Stimulated activated CD8-positive, alpha-beta memory T cell treated with anti-CD3 and anti-CD28 coated beads, Interleukin-7, amount 100 ng/mL, for 24 hours (primary cell): ENCODE data around the gene RNF20.
A peak's percentile ranks its signal among the peaks of the same experiment; 100 is the strongest.
"Not testable (repeated sequence)": the region's sequence is repeated elsewhere in the genome, so short reads cannot be mapped to it uniquely, and the experiment has no call there.

Experiments used
- DNase-seq: peaks from one replicate; pipeline ENCODE4 v3.0.0-alpha.2; 2020; ENCODE audit warnings: low read depth

RNF20 gene

GRCh38 chr9:101533334-101534204 is at the start of gene RNF20:
RNF20 (plus strand) TSS chr9:101533853; CDS start chr9:101535424, 1,571 bp downstream.
- DNase-seq, result peak; percentile 99

- no peak for DNase-seq
Measured at GRCh38 chr9:101484046-101484445, 49.6 kb upstream of the RNF20 start.

DNA sequence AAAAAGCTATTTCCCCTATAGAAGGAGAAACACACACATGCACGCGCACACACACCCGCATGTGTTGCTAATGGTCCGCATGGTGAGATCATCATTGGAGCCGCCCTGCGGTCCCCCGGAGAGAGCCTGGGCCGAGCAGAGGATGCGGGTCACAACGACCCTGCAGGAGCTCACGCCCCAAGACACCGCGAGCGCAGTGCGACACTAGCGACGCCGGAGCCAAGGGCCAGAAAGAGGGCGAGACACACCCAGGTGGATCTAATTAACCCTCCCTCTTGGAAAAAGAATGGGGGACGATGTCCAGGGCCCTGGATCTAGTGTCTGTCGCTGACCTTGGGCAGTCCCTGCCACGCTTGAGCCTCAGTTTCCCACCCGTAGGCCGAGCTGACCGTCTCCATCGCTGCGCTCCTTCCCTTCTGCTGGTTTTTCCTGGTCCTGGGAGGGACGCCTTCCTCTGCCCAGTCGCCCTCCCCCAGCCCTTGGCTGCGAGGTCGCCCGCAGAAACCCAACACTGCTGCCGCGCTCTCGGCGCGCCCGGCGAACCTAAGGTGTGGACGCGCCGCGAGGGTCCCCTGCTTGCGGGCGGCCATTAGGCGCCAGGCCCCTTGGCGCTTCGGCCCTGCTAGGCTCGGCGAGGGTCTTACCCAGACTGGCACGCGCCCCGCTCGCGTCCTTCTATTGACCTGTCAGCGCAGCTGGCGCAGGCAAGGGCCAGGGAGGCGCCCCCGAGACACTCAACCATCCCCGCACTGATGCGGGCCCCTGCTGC is 47.5 kb upstream of the RNF20 start:
- DNase-seq, result no peak

DNA sequence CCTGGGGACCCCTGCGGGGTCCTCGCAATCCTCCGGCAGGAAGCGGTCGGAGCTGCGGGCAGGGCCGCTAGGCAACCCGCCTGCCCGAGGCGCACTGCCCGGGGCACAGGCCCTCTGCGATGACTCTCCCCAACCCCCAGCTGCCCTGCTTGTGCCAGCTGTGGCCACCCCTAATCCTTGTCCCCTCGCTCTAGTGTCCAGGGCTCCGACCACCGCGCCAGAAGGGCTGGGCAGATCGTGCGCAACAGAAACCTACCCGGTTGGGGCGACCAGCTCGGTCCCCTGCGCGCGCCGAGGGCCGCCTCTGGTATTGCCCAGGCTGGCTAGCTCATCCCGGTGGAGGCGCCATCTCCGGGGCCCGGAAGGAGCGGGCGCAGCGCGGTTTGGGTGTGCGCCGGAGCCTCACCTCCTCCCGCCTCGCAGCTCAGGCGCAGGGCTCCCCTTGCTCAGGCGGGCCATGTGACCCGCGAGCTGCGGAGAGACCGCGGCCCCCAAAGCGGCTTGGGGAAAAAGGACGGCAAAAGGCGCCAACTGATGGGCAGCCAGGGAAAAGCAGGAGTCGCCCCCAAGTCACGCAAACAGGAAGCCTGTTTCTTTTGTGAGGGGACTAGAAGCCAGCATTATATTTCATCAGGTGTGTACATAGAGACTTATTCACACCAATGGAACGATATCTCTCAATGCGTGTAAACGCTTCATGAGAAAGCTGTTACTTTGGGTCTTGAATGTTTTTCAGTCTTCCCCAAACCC is 46.8 kb upstream of the RNF20 start:
- DNase-seq, result no peak

- DNase-seq, result no peak
Measured at GRCh38 chr9:101487443-101487840, 46.2 kb upstream of the RNF20 start.

DNA sequence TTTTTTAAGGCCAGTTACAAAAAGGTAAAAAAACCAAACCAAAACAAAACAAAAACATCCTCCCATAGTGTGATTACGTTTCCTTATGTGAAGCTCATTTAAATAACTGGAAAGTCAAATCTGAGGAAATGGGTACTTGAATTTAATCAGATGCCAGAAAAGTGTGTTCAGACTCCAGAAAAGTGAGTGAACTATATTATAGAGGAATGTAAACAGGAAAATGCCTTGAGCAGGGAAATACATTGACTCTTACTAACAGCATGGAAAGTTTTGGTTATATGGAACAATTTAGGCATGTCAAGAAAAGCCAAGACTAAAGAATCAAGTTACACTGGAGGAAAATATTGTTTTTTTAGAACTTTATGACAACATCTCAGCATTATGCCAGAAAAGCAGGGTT is 37.8 kb upstream of the RNF20 start:
- DNase-seq, result no peak

DNA sequence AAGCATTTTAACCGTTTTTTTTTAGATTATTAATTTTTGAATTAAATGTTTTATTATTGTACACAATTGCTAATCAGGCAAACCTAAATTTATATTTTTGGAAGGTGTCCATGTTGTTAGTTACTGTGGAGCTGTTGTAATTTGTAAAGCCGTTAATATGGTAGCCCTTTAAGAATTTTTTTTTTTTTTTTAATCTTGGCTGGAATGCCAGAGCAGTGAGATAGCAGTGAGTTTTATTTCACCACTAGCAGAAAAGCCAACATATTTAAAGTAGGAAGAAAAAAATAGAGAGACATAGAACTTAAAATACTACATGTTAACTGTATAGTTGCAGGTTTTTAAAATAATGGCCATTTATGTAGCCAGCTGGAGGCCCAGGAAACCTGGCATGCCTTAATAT is 35.3 kb upstream of the RNF20 start:
- DNase-seq, result no peak

- DNase-seq, result no peak
Measured at GRCh38 chr9:101504188-101504587, 29.5 kb upstream of the RNF20 start.

DNA sequence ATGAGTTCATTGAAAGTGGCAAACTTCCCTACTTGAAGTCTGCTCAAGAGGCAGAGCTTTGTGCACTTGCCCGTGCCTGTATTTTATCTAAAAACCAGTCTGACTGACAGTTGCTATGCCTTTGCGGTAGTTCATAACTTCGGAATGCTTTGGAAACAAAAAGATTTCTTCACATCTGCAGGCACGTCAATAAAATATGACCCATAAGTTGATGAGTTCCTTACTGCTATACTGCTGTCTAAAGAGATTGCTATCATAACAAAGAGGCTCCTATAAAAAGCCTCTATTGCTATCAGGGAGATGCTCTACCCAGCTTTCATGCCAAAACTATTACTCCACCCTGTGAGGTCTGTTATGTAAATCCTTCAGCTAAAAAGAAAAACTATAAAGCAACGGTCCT is 25.4 kb upstream of the RNF20 start:
- no peak for DNase-seq

DNA sequence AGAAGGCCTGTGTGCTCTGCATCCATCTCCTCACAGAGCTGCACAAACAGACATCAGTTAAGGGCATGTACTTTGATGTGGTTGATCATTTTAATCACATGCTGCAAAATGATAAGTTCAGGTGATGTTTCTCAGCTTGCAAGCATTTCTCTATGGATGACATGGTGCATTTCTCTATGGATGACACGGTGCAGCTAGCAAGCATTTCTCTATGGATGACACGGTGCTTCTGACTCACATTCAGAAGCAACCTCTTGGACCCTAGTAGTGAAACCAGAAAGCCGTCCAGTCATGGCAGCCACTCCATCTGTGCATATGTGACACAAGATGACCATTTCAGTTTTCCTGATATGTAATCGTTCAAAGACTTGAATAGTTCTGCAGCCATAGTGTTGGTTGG is 24.1 kb upstream of the RNF20 start:
- DNase-seq, result no peak

DNA sequence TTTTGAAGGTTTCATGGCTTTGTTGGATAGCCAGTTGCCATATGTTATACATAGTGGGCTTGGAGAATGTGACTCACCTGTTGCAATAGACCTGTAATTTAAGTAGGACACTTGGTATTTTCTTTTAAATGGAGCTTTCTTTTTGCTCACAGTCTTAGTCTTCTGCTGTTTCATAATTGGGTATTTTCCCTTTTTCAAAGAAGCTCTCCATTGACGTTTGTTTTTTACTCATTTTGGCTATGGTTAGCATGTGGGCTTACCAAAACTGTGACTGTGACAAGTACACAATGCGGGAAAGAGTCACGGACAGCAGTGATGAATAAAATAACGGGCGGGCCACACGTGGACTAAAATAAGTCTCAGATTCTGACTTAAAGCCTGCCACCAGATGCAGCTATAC is 23.2 kb upstream of the RNF20 start:
- DNase-seq, result no peak

GRCh38 chr9:101511009-101511408 is 22.6 kb upstream of the RNF20 start:
- no peak for DNase-seq

DNA sequence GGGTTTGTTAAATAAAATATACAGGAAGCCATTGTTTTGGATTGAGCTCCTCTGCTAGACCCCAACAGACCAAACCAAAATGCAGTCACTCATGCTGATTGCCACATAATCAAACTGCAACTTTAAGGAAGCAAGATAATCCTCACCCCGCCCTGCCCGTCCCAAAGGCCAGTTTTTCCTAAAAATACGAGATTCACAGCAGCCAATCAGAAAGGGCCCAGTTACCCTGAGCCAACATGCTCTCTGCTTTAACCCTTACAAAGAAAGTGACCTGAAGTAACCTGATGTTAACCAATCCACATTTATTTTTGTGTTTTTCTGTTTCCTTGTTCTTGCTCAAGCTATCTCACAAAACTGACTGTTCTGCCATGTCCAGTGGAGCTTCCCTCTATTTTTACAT is 21.5 kb upstream of the RNF20 start:
- DNase-seq, result no peak

DNA sequence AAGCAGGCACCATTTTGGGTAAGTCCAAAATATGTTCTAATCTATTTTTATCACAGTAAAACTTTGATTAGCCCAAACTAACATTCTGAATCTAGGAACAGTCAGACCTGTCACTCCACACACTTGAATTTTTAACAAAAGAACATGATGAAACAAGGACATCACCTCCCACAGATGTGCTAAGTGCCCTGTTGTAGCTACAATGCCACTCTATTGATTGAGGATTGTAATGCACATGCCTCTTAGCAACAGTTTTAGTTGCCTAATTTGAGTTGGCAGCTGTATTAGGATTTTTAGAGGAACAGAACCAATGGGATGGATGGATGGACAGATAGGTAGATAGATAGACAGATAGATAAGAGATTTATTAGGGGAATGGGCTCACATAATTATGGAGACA is 20.3 kb upstream of the RNF20 start:
- no peak for DNase-seq

DNA sequence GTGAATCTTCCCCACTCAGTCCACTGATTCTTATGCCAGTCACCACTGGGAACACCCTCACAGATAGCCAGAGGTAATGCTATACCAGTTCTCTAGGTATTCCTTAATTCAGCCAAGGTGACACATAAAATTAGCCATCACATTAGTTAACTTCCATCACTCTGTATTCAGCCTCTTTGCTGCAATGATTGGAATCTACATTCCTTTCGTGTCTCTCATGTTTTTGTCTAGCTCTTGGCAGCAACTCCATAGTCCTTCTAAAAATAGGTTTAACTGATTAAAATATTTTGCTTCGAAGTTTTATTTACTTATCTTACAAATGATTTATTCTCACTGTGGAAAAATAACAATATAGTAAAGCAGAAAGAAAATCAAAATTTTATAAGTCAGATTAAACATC is 19.6 kb upstream of the RNF20 start:
- no peak for DNase-seq

- no peak for DNase-seq
Measured at GRCh38 chr9:101516655-101517054, 17.0 kb upstream of the RNF20 start.

- DNase-seq, result not testable (repeated sequence)
Measured at GRCh38 chr9:101518489-101518888, 15.2 kb upstream of the RNF20 start.

DNA sequence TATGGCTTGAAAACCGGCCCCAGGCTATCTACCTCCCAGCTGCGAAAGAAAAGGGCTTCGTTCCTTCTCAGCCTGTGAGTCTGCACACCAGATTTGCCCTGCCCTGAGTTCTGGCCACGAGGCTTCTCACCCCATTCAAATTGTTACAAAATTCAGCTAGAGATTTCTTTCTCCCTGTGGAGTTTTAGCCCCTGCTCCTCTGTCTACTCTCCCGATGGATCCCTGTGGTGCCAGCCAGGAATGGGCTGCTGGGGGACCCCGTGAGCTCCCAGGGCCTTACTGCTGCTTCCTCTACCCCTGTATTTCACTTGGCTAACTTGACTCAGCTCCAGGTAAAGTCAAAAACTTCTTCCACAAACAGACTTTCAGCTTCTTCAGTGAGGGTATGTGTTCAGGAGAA is 9.3 kb upstream of the RNF20 start:
- no peak for DNase-seq

GRCh38 chr9:101527066-101527465 is 6.6 kb upstream of the RNF20 start:
- no peak for DNase-seq

- no peak for DNase-seq
Measured at GRCh38 chr9:101528015-101528414, 5.6 kb upstream of the RNF20 start.

GRCh38 chr9:101530076-101530711 is 3.5 kb upstream of the RNF20 start:
- peak; percentile 21 for DNase-seq

GRCh38 chr9:101536351-101536750 is 2.7 kb downstream of the RNF20 start:
- DNase-seq, result no peak
